ACC112 (cell line): ENCODE measurements around the gene RNF148.

Experiments
- H2AFZ ChIP-seq: fragments of 200-600 bp; sonication (generic); one replicate; pipeline ENCODE4 v1.6.0; 2017; ENCODE audit warnings: antibody characterized with exemption, low read length; ENCODE audit not compliant: unreplicated experiment
- H3K27ac ChIP-seq: fragments of 200-600 bp; sonication (generic); 2 replicates; pipeline ENCODE4 v1.5.1; 2014; ENCODE audit warnings: low read depth, mild to moderate bottlenecking, antibody characterized with exemption, low read length, moderate library complexity
- H3K27me3 ChIP-seq: fragments of 200-600 bp; sonication (generic); 2 replicates; pipeline ENCODE4 v1.6.1; 2014; ENCODE audit warnings: mild to moderate bottlenecking, antibody characterized with exemption, low read length, moderate library complexity, mixed read lengths; ENCODE audit not compliant: insufficient read depth
- H3K36me3 ChIP-seq: fragments of 200-600 bp; sonication (generic); 2 replicates; pipeline ENCODE4 v1.6.1; 2016; ENCODE audit warnings: mild to moderate bottlenecking, antibody characterized with exemption, low read length, moderate library complexity, mixed read lengths; ENCODE audit not compliant: insufficient read depth
- H3K4me1 ChIP-seq: fragments of 200-600 bp; sonication (generic); one replicate; pipeline ENCODE4 v1.6.1; 2016; ENCODE audit warnings: low read length, mixed read lengths; ENCODE audit not compliant: insufficient read depth, unreplicated experiment, control insufficient read depth
- H3K4me3 ChIP-seq: fragments of 200-600 bp; sonication (generic); 2 replicates; pipeline ENCODE4 v1.5.1; 2014; ENCODE audit warnings: mild to moderate bottlenecking, low read depth, low read length
- H3K79me2 ChIP-seq: fragments of 200-600 bp; sonication (generic); one replicate; pipeline ENCODE4 v1.6.0; 2016; ENCODE audit warnings: low read length; ENCODE audit not compliant: control insufficient read depth, unreplicated experiment, insufficient read depth

Gene RNF148

DNA sequence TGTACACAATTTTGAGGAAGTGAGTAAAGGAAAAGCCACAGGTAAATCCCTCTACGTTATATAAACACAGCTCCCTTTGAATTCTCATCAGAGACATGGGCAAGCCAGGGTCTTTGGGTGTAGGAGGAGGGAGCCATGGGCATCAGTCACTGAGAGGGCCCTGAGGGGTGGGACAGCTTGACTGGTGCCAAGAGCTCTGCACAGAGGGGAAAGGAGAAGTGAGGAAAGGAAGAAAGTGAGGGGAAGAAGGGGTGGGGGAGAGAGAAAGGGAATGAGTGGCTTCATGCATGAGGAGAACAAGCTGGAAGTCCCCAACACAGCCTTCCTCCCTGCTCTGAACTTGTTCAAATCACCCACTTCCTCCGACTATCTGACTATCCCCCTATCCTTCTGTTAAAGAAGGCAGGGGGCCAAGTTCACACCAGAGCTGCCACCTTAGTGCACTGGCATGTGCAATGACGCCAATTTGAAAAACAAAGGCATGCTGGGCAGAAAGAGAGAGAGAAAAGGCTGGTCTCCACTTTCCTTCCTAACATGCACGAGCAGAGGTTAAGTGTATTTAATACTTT, 16.4 kb upstream of the RNF148 start:
- no peaks in the 10 kb centered on the region for H3K36me3 ChIP-seq
- no peaks in the 10 kb centered on the region for H3K27me3 ChIP-seq
- H3K79me2 ChIP-seq: peaks cover 2% of the 10 kb centered on the region

DNA sequence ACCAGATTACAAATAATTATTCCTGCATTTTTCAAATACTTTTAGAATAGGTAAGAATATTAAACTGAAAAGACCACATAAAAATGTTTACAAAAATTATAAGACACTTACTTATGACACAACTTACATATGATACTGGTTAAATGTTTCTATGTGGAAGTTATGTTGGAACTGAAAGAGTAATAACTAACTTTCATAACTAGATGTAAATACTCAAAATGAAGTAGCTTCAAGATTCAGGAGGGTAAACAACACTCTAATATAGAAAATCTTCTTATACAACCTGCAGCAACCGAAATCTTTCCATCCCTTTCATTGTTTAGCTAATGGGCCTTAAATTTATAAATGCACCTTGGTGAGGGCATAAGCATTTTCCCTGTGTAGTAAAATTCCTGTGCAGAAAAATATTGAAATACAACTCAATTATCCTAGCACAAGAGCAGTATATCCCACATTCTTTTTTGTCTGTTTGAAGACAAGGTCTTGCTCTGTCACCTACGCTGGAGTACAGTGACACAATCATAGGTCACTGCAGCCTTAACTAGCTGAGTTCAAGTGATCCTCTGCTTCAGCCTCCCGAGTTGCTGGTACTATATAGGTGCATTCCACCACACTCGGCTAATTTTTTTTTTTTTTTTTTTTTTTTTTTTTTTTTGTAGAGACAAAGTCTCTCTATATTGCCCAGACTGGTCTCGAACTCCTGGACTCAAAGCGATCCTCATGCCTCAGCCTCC, 14.8 kb upstream of the RNF148 start:
- Histone ChIP-seq H3K27ac (no peak overlapping the region), H3K27me3 (no peaks in the 10 kb centered on the region), H3K79me2 (peaks cover 2% of the 10 kb centered on the region), H3K36me3 (no peaks in the 10 kb centered on the region), H3K4me3 (no peak overlapping the region), H2AFZ (no peak overlapping the region), H3K4me1 (no peaks in the 10 kb centered on the region)

More for the DNA sequence above, 16.4 kb upstream of the RNF148 start:
- no peaks in the 10 kb centered on the region for H3K4me1 ChIP-seq
- H3K4me3 ChIP-seq: no peak overlapping the region
- H2AFZ ChIP-seq: no peak overlapping the region
- H3K27ac ChIP-seq: no peak overlapping the region

DNA sequence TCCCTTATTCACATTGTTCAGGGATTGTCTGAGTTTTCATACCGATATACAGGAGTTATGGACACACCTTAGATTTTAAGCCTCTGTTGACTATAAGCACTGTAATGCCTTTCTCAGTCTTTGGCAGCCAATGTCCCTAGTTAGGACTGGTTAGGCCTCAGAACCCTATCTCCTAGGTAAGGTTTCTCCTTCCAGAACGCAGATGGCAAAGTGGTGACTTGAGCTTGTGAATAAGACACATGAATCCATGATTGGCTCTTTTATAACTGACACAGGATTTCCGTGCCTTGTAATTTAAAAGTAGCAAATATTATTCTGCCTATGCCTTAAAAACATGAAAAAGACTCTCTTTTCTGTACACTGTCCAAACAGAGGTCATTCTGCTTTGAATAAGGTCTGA, 12.5 kb upstream of the RNF148 start:
- no peaks in the 10 kb centered on the region for H3K79me2 ChIP-seq
- no peaks in the 10 kb centered on the region for H3K27me3 ChIP-seq
- no peak overlapping the region for H2AFZ ChIP-seq
- H3K4me3 ChIP-seq: no peak overlapping the region
- no peaks in the 10 kb centered on the region for H3K36me3 ChIP-seq
- H3K27ac ChIP-seq: no peak overlapping the region
- H3K4me1 ChIP-seq: no peaks in the 10 kb centered on the region

DNA sequence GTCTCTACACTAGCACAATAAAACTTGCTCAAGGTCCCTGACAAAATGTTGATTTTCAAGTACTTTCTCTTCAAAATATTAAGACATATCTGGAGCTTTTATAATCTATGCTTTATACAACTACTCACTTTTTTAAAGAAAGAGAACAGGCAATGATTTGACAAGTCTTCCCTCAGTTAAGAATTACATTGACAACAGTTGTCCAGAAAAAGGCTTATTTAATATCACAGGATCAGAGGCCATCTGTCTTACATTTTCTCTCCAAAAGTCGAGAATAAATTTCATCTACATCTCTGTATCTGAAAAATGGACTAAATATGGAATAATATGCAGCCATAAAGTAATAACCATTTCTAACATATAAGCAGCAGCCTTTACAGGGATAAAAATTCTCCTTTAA, 8.2 kb upstream of the RNF148 start:
- Histone ChIP-seq H2AFZ (no peak overlapping the region), H3K4me1 (no peaks in the 10 kb centered on the region)

DNA sequence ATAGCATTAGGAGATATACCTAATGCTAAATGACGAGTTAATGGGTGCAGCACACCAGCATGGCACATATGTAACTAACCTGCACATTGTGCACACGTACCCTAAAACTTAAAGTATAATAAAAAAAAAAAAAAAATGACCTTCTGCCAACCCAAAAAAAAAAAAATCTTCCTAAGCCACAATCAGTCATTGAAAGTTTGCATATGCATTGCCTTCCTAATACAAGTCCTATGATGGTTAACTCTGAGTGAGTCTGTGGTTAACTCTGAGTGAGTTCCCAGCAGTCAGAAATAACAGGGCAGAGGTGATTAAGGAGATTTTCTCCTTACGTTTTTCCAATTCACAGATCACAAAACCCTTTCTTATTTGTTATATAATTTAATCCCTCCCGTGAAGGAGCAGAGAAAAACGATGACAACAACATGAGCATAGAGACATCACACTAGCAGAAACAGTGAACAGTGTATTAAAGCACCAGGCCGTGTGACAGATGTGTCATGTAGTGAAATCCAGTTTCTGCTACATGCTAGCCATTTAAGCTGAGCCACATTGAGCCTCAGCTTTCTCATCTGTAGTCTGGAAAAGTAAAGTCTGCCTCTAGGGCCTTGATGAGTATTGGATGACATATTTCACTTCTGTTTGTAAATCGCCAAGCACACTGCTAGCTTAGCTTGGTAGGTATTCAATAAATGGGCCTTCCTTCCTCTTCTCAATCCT, 7.4 kb upstream of the RNF148 start:
- H3K36me3 ChIP-seq: no peaks in the 10 kb centered on the region
- H3K27ac ChIP-seq: no peak overlapping the region
- H2AFZ ChIP-seq: no peak overlapping the region
- H3K4me1 ChIP-seq: no peaks in the 10 kb centered on the region
- H3K27me3 ChIP-seq: no peaks in the 10 kb centered on the region
- no peak overlapping the region for H3K4me3 ChIP-seq
- H3K79me2 ChIP-seq: no peaks in the 10 kb centered on the region

More for the DNA sequence above, 8.2 kb upstream of the RNF148 start:
- H3K27me3 ChIP-seq: no peaks in the 10 kb centered on the region
- H3K27ac ChIP-seq: no peak overlapping the region
- no peaks in the 10 kb centered on the region for H3K79me2 ChIP-seq
- H3K4me3 ChIP-seq: no peak overlapping the region
- H3K36me3 ChIP-seq: no peaks in the 10 kb centered on the region

- no peaks in the 10 kb centered on the region for H3K4me1 ChIP-seq
- no peak overlapping the region for H3K4me3 ChIP-seq
- no peak overlapping the region for H2AFZ ChIP-seq
- H3K36me3 ChIP-seq: no peaks in the 10 kb centered on the region
- H3K27me3 ChIP-seq: no peaks in the 10 kb centered on the region
- no peaks in the 10 kb centered on the region for H3K79me2 ChIP-seq
- H3K27ac ChIP-seq: no peak overlapping the region
These were observed 4.1 kb upstream of the RNF148 start for GRCh38 chr7:122706836-122707235.

GRCh38 chr7:122699017-122699416, 3.7 kb downstream of the RNF148 start, which contains the start of gene RNF133:
Gene RNF133, minus strand, starts transcription at chr7:122699117. Its CDS starts 199 bp downstream, at chr7:122698918.
- Histone ChIP-seq H3K4me3 (no peak within 1 kb of the TSS), H3K79me2 (no peaks in the 10 kb centered on the region), H2AFZ (no peak within 1 kb of the TSS), H3K27ac (no peak within 1 kb of the TSS), H3K27me3 (no peaks in the 10 kb centered on the region), H3K36me3 (no peaks in the 10 kb centered on the region), H3K4me1 (no peaks in the 10 kb centered on the region)

DNA sequence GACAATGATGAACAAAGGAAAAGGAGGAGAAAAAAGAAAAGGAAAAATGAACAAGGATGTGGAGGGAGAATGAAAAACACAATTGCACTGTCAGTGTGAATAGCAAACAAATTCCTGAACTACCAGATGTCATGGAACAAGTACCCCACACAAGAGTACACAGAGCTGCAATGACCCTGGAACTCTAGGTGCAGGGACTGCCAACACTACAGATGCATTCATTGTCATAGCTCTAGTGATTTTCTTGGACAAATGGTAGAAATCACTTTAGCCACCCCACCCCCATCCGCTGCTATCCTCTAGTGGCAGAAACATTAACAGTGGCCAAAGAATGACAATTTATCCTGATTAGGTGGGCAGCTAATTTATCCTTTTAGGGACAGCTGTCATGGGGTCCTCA, 6.9 kb downstream of the RNF148 start:
- Histone ChIP-seq H3K4me3 (no peak overlapping the region), H3K79me2 (no peaks in the 10 kb centered on the region), H3K27me3 (no peaks in the 10 kb centered on the region), H2AFZ (no peak overlapping the region), H3K36me3 (no peaks in the 10 kb centered on the region), H3K27ac (no peak overlapping the region), H3K4me1 (no peaks in the 10 kb centered on the region)

GRCh38 chr7:122694697-122695096, 8.0 kb downstream of the RNF148 start:
- Histone ChIP-seq H3K27me3 (no peaks in the 10 kb centered on the region), H3K79me2 (no peaks in the 10 kb centered on the region), H2AFZ (no peak overlapping the region), H3K4me3 (no peak overlapping the region), H3K4me1 (no peaks in the 10 kb centered on the region), H3K27ac (no peak overlapping the region), H3K36me3 (no peaks in the 10 kb centered on the region)

DNA sequence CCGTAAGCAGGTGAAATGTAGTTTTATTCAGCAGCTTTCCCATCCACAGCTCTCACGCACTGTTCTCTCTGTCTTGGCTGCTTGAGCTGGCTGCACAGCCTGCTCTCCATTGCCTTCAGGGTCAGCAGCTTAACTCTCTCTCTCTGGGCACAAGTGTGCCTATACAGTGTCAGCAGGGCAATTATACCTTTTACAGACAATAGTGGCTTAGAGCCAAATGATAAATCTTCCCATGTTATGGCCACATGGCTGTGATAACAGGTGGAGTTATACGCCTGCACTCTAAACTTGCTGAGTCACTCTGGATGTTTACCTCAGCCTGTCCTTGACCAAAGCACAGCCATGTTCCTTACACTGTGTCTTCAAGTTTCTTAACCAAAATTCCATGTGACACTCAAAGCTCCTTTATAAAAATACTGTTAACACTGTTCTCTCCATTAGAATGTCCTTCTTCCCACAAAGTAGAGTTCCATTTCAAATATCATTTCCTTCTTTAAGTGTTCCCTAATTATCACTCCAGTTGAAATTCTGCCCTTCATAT, 9.9 kb downstream of the RNF148 start:
- H3K27ac ChIP-seq: no peak overlapping the region
- H3K4me3 ChIP-seq: no peak overlapping the region
- H3K4me1 ChIP-seq: no peaks in the 10 kb centered on the region
- no peaks in the 10 kb centered on the region for H3K27me3 ChIP-seq
- no peaks in the 10 kb centered on the region for H3K79me2 ChIP-seq
- no peak overlapping the region for H2AFZ ChIP-seq
- H3K36me3 ChIP-seq: no peaks in the 10 kb centered on the region
